ENCODE measurements around the gene ESRRB. TPM values are rescaled to one million over a fixed set of nuclear protein-coding genes. Genes with fewer than 3 reads are reported as not detected.

ESRRB gene
- total and polyA plus RNA-seq, 8 donors = 0.58 to 4.6 (median 3.8) TPM; not detected in 2

DNA sequence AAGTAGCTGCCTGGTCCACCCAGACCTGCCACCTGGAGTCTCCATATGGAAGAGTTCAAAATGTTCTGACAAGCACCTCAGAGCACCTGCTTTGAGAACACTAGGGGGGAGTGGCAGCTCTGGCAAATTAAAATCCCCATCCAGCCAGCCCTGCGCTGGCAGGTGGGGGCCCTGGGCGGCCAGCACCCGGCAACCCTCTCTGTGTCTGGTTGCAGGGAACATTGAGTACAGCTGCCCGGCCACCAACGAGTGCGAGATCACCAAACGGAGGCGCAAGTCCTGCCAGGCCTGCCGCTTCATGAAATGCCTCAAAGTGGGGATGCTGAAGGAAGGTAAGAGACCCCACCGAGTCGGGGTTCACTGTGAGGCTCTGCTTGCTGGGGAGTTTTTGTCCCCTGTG lies 86.4 kb downstream of the ESRRB start:
- no peak overlapping the region for H3K4me3 ChIP-seq
- H3K27me3 ChIP-seq = peaks cover 0 to 7% (median 0%) of the 10 kb centered on the region in 3 donors
- 93 to 96% (median 93%) methylated on average over 8 to 11 of the region's 11 CpGs for WGBS, 5 donors
- TF ChIP-seq, protein P1, sequence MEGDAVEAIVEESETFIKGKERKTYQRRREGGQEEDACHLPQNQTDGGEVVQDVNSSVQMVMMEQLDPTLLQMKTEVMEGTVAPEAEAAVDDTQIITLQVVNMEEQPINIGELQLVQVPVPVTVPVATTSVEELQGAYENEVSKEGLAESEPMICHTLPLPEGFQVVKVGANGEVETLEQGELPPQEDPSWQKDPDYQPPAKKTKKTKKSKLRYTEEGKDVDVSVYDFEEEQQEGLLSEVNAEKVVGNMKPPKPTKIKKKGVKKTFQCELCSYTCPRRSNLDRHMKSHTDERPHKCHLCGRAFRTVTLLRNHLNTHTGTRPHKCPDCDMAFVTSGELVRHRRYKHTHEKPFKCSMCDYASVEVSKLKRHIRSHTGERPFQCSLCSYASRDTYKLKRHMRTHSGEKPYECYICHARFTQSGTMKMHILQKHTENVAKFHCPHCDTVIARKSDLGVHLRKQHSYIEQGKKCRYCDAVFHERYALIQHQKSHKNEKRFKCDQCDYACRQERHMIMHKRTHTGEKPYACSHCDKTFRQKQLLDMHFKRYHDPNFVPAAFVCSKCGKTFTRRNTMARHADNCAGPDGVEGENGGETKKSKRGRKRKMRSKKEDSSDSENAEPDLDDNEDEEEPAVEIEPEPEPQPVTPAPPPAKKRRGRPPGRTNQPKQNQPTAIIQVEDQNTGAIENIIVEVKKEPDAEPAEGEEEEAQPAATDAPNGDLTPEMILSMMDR (IDR thresholded peaks at IDR 0.05) = no peak
- TF ChIP-seq POLR2AphosphoS5 (IDR thresholded peaks at IDR 0.05) (no peak), EP300 (IDR thresholded peaks at IDR 0.05) (no peak), POLR2A (IDR thresholded peaks at IDR 0.05) (no peak)
- no peaks in the 10 kb centered on the region for H3K9me3 ChIP-seq
- no peaks in the 10 kb centered on the region for H3K4me1 ChIP-seq
- no peak overlapping the region for H3K27ac ChIP-seq
- intact Hi-C loops (cut with DNase I; ENCODE audit: low total_unique reads) = no loop called here
- no peaks in the 10 kb centered on the region for H3K36me3 ChIP-seq
- no peak for DNase-seq

DNA sequence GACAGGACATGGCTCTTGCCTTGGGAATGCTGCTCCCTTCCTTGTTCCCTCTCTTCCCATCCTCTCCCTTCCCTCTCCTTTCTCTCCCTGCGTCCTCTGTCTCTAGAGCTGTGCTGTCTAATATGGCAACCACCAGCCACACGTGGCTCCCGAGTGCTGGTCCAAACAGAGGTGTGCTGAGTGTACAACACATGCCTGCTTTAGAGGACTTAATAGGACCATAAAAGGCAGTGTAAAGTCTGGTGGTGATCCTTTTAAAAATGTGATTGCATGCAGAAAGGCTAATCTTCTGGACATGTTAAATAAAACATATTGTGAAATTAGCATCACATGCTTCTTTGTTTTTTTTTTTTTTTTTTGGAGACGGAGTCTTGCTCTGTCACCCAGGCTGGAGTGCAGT lies 87.2 kb downstream of the ESRRB start:
- Histone ChIP-seq H3K27ac (no peak overlapping the region), H3K9me3 (no peaks in the 10 kb centered on the region), H3K4me1 (no peaks in the 10 kb centered on the region), H3K36me3 (no peaks in the 10 kb centered on the region), H3K27me3 (peaks cover 0 to 7% (median 0%) of the 10 kb centered on the region in 3 donors), H3K4me3 (no peak overlapping the region)
- 69 to 85% (median 82%) methylated on average over 3 to 4 of the region's 4 CpGs for WGBS, 5 donors
- intact Hi-C loops (cut with DNase I; ENCODE audit: low total_unique reads) = no loop called here
- no peak for DNase-seq
- TF ChIP-seq EP300 (IDR thresholded peaks at IDR 0.05) (no peak), POLR2AphosphoS5 (IDR thresholded peaks at IDR 0.05) (no peak), POLR2A (IDR thresholded peaks at IDR 0.05) (no peak)
- TF ChIP-seq, protein P1 (IDR thresholded peaks at IDR 0.05) = no peak

DNA sequence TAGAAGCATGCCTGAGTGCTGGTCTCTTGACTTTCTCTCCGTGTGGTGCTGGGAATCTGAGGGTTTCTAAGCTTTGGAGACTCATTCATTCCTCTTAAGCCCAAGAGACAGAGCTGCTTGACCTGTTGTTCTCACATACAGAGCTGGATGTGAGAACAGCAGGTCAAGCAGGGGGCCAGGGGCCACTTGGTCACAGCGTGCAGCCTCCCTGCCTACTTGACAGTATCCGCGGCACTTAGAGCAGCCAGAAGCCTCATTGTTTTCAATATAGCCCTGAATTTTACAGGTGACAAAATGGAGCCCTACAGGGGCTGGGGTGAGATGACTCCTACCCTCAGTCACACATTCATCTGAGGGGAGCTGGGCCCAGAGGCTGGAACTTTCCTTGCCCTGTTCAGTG lies 88.9 kb downstream of the ESRRB start:
- H3K9me3 ChIP-seq = no peaks in the 10 kb centered on the region
- H3K36me3 ChIP-seq = no peaks in the 10 kb centered on the region
- DNase-seq = no peak
- peaks cover 0 to 7% (median 0%) of the 10 kb centered on the region in 3 donors for H3K27me3 ChIP-seq
- intact Hi-C loops (cut with DNase I; ENCODE audit: low total_unique reads) = no loop called here
- 69 to 85% (median 79%) methylated on average over 4 of the region's 4 CpGs for WGBS, 5 donors
- no peaks in the 10 kb centered on the region for H3K4me1 ChIP-seq
- H3K4me3 ChIP-seq = no peak overlapping the region
- TF ChIP-seq POLR2AphosphoS5 (IDR thresholded peaks at IDR 0.05) (no peak), EP300 (IDR thresholded peaks at IDR 0.05) (no peak), POLR2A (IDR thresholded peaks at IDR 0.05) (no peak)
- TF ChIP-seq, protein P1 (IDR thresholded peaks at IDR 0.05) = no peak
- no peak overlapping the region for H3K27ac ChIP-seq

DNA sequence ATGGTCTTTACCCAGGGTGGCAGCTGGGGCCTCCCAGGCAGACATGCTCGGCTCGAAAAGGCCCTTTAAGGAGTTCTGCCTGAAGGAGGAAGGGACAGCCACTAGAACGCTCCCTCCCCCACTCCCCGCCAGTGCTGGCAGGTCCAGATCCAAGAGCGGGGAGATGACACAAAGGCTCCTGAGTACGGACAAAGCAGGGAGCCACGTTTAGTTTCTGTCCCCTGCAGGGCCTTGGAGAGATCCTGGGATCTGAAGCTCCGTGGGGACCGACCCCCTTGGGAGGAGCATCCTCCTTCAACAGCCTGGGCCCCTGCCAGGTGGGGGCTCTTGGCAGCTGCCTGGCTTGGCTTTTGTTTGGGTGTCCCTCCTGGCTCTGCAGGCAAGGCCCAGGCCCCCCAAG lies 89.7 kb downstream of the ESRRB start:
- Histone ChIP-seq H3K27ac (no peak overlapping the region), H3K9me3 (no peaks in the 10 kb centered on the region), H3K27me3 (peaks cover 0 to 13% (median 0%) of the 10 kb centered on the region in 3 donors), H3K4me3 (no peak overlapping the region), H3K4me1 (no peaks in the 10 kb centered on the region), H3K36me3 (no peaks in the 10 kb centered on the region)
- no peak for DNase-seq
- WGBS, 5 donors = 57 to 74% (median 60%) methylated on average over 9 of the region's 9 CpGs
- intact Hi-C loops (cut with DNase I; ENCODE audit: low total_unique reads) = no loop called here
- TF ChIP-seq POLR2AphosphoS5 (IDR thresholded peaks at IDR 0.05) = no peak
- TF ChIP-seq, protein P1 (IDR thresholded peaks at IDR 0.05) = no peak
- no peak for TF ChIP-seq POLR2A (IDR thresholded peaks at IDR 0.05)
- TF ChIP-seq EP300 (IDR thresholded peaks at IDR 0.05) = no peak

All from stomach (tissue), 9 donors.